SKM-1 treated with dmso at 0.1 percent for 144 hours (cell line): Measurements from ENCODE around the gene SMIM44.

ENCODE experiments used
- DNase-seq: peaks from one replicate; lab custom pipeline; 2025; ENCODE audit not compliant: unreplicated experiment; lab: John Stamatoyannopoulos, UW

Gene SMIM44

DNA sequence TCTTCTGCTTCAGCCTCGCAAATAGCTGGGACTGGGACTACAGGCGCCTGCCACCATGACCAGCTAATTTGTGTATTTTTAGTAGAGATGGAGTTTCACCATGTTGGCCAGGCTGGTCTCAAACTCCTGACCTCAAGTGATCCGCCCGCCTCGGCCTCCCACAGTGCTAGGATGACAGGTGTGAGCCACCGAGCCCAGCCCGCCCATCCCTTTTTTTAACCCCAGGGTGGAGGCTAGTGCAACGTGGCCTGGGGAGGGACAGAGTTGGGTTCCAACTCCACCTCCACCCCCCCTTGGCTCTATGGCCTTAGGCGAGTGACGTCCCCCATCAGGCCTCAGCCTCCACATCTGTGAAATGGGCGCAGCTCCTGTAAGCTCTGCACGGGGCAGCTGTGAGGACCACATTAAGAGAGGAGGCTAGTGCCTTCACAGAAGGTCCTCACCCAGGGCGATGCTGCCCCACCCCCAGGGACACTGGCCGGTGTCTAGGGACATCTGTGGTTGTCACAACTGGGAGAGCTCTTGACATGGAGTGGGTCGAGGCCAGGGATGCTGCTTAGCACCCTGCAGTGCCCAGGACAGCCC, 40.7 kb downstream of the SMIM44 start:
- no peak for DNase-seq

DNA sequence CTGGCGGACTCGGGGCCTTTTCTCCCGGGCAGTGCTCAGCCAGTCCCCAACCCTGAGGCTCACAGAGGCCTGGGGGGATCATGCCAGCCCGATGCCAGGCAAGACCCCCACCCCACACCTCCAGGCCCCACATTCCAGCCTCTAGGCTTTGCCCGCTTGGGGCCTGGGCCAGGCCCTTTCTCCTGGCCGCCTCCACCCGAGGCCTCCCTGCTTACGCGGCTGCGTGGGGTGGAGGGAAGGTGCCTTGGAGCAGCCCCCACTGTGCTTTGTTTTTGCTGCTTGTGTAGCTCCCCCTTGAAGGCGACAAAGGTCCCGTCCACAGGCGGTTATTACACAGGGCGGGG, 41.3 kb downstream of the SMIM44 start:
- DNase-seq: no peak

DNA sequence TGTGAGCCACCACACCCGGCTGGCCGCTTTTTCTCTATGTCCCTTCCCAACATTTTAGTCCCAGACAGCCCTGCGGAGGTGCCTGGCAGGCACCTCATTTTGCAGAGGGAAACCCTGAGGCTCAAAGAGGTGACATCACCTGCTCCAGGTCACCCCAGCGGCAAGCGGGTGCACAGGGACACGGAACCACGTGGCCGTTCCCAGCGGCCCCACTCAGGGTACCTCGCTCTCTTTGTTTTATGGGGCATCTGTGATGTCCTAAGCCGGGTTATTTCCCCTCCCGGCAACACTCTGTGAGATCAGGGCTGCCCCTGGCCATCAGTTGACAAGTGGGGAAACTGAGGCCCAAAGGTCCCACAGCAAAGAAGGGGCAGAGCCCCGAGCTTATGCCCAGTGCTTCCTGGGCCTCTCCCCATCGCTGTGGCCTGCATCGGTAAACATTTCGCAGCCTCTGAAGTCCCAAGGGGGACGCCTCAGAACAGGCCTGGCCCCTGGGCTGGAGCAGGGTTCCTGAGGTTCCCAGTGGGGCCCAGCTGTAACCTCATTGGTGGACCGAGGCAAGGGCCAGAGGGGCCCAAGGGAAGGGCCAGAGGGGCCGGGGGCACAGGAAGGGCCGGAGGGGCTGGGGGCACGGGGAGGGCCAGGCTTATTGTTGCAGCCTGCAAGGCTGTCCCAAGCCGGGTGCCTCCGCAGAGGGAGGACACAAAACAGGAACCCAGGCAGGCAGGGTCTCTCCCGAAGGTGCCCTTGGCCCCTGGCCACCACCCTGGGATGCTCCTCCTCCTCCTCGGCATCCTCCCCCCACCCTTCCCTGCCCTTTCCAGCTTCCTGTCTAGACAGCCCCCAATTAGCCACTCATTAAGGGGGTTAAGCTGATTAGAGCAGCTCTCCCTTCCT, 41.9 kb downstream of the SMIM44 start:
- DNase-seq: no peak

DNA sequence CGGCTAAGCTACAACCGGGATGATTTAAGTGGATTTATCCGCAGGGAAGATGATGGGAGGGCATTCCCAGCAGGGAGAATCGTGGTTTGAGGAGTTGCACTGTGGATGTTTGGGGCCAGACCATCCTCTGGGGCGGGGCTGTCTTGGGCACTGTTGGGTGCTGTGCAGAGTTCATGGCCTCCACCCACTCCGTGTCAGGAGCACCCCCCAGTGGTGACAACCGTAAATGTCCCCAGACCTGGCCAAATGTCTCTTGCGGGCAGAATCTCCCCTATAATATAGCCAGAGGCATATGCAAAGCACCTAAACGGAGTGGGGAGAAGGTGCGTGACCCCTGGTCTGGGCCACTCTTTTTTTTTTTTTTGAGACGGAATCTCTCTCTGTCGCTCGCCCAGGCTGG, 43.2 kb downstream of the SMIM44 start:
- DNase-seq: peak; percentile 44

DNA sequence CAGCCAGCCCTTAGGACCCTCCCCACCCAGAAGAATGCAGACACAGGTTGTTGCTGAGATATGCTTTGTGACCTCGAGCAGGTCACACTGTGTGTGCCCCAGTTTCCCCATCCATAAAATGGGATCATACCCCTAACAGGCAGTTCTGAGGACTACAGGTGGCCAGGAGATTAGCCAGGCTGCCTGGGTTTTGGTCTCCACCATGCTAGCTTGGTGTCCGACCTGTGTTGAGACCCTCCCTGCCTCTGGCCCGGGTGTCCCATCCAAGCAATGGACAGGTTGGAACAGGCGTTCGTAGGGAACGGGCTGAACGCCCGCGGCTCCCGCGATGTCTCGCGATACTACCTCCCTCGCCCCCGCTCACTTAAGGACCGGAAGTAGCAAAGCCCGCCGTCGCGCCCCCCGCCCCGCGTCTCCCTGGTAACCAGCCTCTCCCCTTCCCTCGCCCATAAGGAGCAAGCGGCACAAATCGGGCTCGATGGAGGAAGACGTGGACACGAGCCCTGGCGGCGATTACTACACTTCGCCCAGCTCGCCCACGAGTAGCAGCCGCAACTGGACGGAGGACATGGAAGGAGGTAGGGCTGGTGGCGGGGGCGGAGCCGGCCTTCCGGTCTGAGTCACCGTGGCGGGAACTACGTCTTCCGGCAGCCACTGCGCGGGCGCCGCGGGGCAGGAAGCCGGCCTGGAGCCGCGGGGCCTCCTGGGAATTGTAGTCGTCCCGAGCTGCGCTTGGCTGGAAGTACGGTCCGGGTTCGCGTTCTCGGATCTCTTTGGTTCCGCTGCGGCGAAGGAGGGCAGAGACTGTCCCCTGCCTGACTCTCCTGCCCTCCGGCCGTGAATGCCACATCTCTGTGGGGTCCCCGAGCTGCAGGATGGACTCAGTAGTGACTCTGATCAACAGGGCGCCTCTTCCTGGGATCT, 48.3 kb downstream of the SMIM44 start:
- no peak for DNase-seq

DNA sequence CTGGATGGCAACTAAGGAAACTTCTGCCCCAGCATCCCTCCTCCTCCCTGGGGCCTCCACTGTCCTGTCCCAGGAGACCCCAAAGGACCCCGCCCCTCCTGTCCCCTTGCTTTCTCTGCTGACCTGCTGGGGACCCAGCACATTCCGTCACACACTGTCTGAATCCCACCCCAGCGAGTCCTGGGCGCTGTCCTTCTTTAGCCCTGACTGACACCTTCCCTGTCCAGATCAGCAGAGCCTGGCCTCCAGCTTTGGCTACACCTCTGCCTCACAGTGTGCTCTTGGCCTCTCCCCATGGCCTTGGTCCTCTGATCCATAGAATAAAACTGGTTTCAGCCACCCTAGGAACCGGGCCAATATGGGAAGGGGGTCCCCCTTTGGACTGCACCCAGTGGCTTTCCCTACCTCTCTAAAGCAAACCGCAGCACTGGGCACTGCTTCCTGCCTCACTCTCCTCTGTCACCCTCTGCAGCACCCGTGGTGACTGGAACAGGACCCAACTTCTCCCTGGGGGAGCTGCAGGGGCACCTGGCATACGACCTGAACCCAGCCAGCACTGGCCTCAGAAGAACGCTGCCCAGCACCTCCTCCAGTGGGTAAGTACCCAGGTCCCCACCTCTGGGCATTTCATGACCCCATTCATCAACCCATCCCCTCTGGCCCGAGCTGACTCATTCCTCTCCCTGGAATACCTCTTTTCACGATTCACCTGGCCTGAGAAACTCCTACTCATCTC, 49.3 kb downstream of the SMIM44 start:
- no peak for DNase-seq

DNA sequence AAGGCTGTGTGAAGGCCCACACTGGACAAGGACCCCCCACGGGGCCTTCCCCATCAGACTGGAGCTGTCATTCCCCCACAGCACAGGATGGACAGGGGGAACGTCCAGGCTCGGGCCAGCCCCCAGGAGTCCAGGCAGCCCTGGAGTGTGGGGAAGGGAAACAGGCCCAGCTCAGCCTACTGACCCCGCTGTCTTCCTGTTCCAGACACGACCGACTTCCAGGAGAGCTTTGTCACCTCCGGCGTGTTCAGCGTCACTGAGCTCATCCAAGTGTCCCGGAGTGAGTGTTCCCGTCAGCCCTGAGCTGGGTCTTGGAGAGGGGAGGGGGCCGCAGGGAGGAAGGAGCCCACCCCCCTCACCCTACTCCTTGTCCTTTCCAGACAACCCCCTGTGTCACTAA, 49.9 kb downstream of the SMIM44 start:
- no peak for DNase-seq
